Upper lobe of left lung (tissue), 6 donors: ENCODE data around the gene PITPNM1. TPM values are rescaled to one million over a fixed set of nuclear protein-coding genes. Genes with fewer than 3 reads are reported as not detected.
A peak's percentile ranks its signal among the peaks of the same experiment; 100 is the strongest.

Experiments used
- ATAC-seq, 2 donors: fragments of 200-7000 bp; cut with Tn5 transposase; one replicate each; pipeline ENCODE4 v1.9.1; 2022; ENCODE audit warnings: mild to moderate bottlenecking in 2 of 2, moderate library complexity in 2 of 2; ENCODE audit not compliant: low FRiP score in 2 of 2
- DNase-seq, 2 donors: peaks; one replicate each; pipeline ENCODE4 v3.0.0-alpha.2; 2019 to 2020
- H3K27ac ChIP-seq, 4 donors: fragments of 200-600 bp; sonication (generic); one replicate each; pipeline ENCODE4 v1.5.1; 2016 to 2019
- H3K27me3 ChIP-seq, 4 donors: fragments of 200-600 bp; sonication (generic); one replicate each; pipeline ENCODE4 v1.5.1; 2017 to 2019
- H3K36me3 ChIP-seq, 4 donors: fragments of 200-600 bp; sonication (generic); one replicate each; pipeline ENCODE4 v1.5.1; 2016 to 2019
- H3K4me1 ChIP-seq, 4 donors: fragments of 200-600 bp; sonication (generic); one replicate each; pipeline ENCODE4 v1.5.1; 2018 to 2019
- H3K4me3 ChIP-seq, 4 donors: fragments of 200-600 bp; sonication (generic); one replicate each; pipeline ENCODE4 v1.5.1; 2017 to 2019; ENCODE audit warnings: mild to moderate bottlenecking in 2 of 4, moderate library complexity in 1 of 4
- H3K9me3 ChIP-seq, 4 donors: fragments of 200-600 bp; sonication (generic); one replicate each; pipeline ENCODE4 v1.5.1; 2018 to 2019
- CTCF ChIP-seq, 6 experiments: fragments of 450-650 bp in 4 of 6; fragments of 200-600 bp in 2 of 6; sonication (generic) in 2 of 6; IDR thresholded peaks; one replicate each; pipeline ENCODE4 v1.5.1; 2016 to 2019; ENCODE audit warnings: antibody characterized with exemption in 6 of 6
- EP300 ChIP-seq, 4 donors: sonication (generic); formaldehyde crosslinking; IDR thresholded peaks; one replicate each; pipeline ENCODE4 v1.5.1; 2017; ENCODE audit warnings: antibody characterized with exemption in 4 of 4, control low read depth in 2 of 4
- POLR2A ChIP-seq, 4 donors: fragments of 450-650 bp; IDR thresholded peaks; one replicate each; pipeline ENCODE4 v1.5.1; 2016 to 2017; ENCODE audit warnings: antibody characterized with exemption in 4 of 4, mild to moderate bottlenecking in 2 of 4
- POLR2AphosphoS5 ChIP-seq, 2 donors: sonication (generic); formaldehyde crosslinking; IDR thresholded peaks; one replicate each; pipeline ENCODE4 v1.5.1; 2017; ENCODE audit warnings: antibody characterized with exemption in 2 of 2
- WGBS, 2 donors: methylation state at CpG; one replicate each; pipeline ENCODE4 v1.1.5; 2017 to 2018; 5-methylcytosine and 5-hydroxymethylcytosine counted together
- total RNA-seq, 6 donors: library from RNA; depleted of rRNA in 4 of 6; stranded (reverse); fragments of >200 nt in 4 of 6; gene quantifications; one replicate each; pipeline versions ENCODE4 v1.1.0 to v1.2.1, GENCODE V29; 2016 to 2021
- donor health status: DM: no; HTN: no; CAD: no; lungs with moderate emphysema.
- donor health status: DM: no; HTN: yes; CAD: no; lungs with severe emphysema.

PITPNM1 gene
- total RNA-seq, 6 donors from 2014 or later: 32.0 to 90.1 (median 40.7) TPM

GRCh38 chr11:67504005-67504949 lies 886 bp downstream of the PITPNM1 start:
- H3K4me3 ChIP-seq: peak overlapping the region; percentile 49 to 96 (median 80)
- WGBS, 2 donors: 5 to 9% methylated on average over 15 to 66 of the region's 101 CpGs
- TF ChIP-seq EP300 (IDR thresholded peaks at IDR 0.05) (no peak), POLR2A (IDR thresholded peaks at IDR 0.05) (no peak), CTCF (IDR thresholded peaks at IDR 0.05) (no peak), POLR2AphosphoS5 (IDR thresholded peaks at IDR 0.05) (no peak)
- ATAC-seq: no peak
- H3K27ac ChIP-seq: peak overlapping the region; percentile 91 to 98 (median 96)
- no peaks in the 10 kb centered on the region for H3K27me3 ChIP-seq
- DNase-seq: peak in 1 of 2 donors; percentile 91
- H3K9me3 ChIP-seq: no peaks in the 10 kb centered on the region
- H3K36me3 ChIP-seq: peaks cover 0 to 23% (median 13%) of the 10 kb centered on the region in 4 donors
- H3K4me1 ChIP-seq: peaks cover 35 to 53% (median 43%) of the 10 kb centered on the region in 4 donors

- WGBS, 2 donors: 76 to 83% methylated on average over 17 to 19 of the region's 19 CpGs
- H3K4me1 ChIP-seq: peaks cover 31 to 48% (median 40%) of the 10 kb centered on the region in 4 donors
- peak overlapping the region in 3 of 4 donors; percentile 75 to 96 (median 85) for H3K4me3 ChIP-seq
- no peaks in the 10 kb centered on the region for H3K9me3 ChIP-seq
- DNase-seq: no peak
- H3K27ac ChIP-seq: peak overlapping the region in 1 of 4 donors; percentile 98
- no peaks in the 10 kb centered on the region for H3K27me3 ChIP-seq
- no peak for ATAC-seq
- H3K36me3 ChIP-seq: peaks cover 0 to 27% (median 17%) of the 10 kb centered on the region in 4 donors
- TF ChIP-seq EP300 (IDR thresholded peaks at IDR 0.05) (no peak), CTCF (IDR thresholded peaks at IDR 0.05) (no peak), POLR2A (IDR thresholded peaks at IDR 0.05) (no peak), POLR2AphosphoS5 (IDR thresholded peaks at IDR 0.05) (no peak)
These were observed 1.8 kb downstream of the PITPNM1 start for GRCh38 chr11:67503119-67504004.

GRCh38 chr11:67502328-67502979 lies 2.7 kb downstream of the PITPNM1 start:
- H3K4me3 ChIP-seq: no peak overlapping the region
- ATAC-seq (no peak), DNase-seq (peak in 1 of 2 donors; percentile 68)
- peaks cover 28 to 43% (median 37%) of the 10 kb centered on the region in 4 donors for H3K4me1 ChIP-seq
- peaks cover 0 to 36% (median 20%) of the 10 kb centered on the region in 4 donors for H3K36me3 ChIP-seq
- no peaks in the 10 kb centered on the region for H3K27me3 ChIP-seq
- TF ChIP-seq CTCF (IDR thresholded peaks at IDR 0.05): no peak
- no peak for TF ChIP-seq EP300 (IDR thresholded peaks at IDR 0.05)
- 92 to 95% methylated on average over 12 to 18 of the region's 18 CpGs for WGBS, 2 donors
- H3K9me3 ChIP-seq: no peaks in the 10 kb centered on the region
- no peak overlapping the region for H3K27ac ChIP-seq

- Histone ChIP-seq H3K4me3 (no peak overlapping the region), H3K27ac (no peak overlapping the region), H3K9me3 (no peaks in the 10 kb centered on the region), H3K36me3 (peaks cover 0 to 38% (median 25%) of the 10 kb centered on the region in 4 donors), H3K27me3 (no peaks in the 10 kb centered on the region), H3K4me1 (peaks cover 22 to 37% (median 31%) of the 10 kb centered on the region in 4 donors)
- no peak for TF ChIP-seq POLR2AphosphoS5 (IDR thresholded peaks at IDR 0.05)
- no peak for TF ChIP-seq EP300 (IDR thresholded peaks at IDR 0.05)
- TF ChIP-seq CTCF (IDR thresholded peaks at IDR 0.05): no peak
- TF ChIP-seq POLR2A (IDR thresholded peaks at IDR 0.05): no peak
- DNase-seq (no peak), ATAC-seq (no peak)
- 98 to 100% methylated on average over 2 to 18 of the region's 18 CpGs for WGBS, 2 donors
These were observed 3.3 kb downstream of the PITPNM1 start for GRCh38 chr11:67501854-67502253.
